ENCODE data around the gene RPS19. TPM values are rescaled to one million over a fixed set of nuclear protein-coding genes. Genes with fewer than 3 reads are reported as not detected.

The RPS19 gene
- total RNA-seq, 1 experiment from 2014 or later: 3,152 TPM

DNA sequence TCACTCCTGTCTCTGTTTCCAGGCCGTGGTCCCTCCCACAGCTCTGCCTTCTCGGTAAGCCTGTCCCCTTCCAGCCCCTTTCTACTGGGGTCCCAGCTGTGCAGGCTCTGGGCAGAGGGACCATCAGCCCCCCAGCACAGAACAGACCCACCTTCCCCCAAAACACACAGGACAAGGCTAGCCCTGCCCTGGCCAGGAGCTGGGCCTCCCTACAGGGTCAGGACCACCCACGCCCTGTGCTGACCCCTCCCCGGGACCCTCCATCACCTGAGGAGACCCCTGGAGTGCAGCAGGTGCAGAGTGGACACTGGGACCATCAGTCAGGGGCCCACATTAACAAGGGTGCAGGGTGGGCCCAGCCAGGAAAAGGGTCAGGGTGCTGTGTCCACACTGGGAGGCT is 49.8 kb upstream of the RPS19 start:
- no peaks in the 10 kb centered on the region for H3K4me1 Mint-ChIP-seq
- H3K27ac Mint-ChIP-seq: no peak overlapping the region
- ChIA-PET POLR2A (no interaction called here), CTCF (interaction anchor here (1.2 to 3.5 kb wide), 6 partner anchors 11 to 103 kb away, joined by 3 to 14 read pairs (median 6); no protein-coding TSS in a partner anchor)
- DNase-seq (ENCODE audit: low spot score) (no peak), ATAC-seq (no peak)
- H3K9me3 Mint-ChIP-seq: no peaks in the 10 kb centered on the region
- TF ChIP-seq RORB (CRISPR knock-in tag; IDR thresholded peaks at IDR 0.05): no peak
- no peak for TF ChIP-seq CREB1 (CRISPR knock-in tag; IDR thresholded peaks at IDR 0.05)
- no peak for TF ChIP-seq IRF2 (CRISPR knock-in tag; IDR thresholded peaks at IDR 0.05; ENCODE audit: borderline replicate concordance, low read depth)
- TF ChIP-seq, protein P1, sequence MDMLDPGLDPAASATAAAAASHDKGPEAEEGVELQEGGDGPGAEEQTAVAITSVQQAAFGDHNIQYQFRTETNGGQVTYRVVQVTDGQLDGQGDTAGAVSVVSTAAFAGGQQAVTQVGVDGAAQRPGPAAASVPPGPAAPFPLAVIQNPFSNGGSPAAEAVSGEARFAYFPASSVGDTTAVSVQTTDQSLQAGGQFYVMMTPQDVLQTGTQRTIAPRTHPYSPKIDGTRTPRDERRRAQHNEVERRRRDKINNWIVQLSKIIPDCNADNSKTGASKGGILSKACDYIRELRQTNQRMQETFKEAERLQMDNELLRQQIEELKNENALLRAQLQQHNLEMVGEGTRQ (CRISPR knock-in tag; IDR thresholded peaks at IDR 0.05): no peak
- TF ChIP-seq FOXJ3 (CRISPR knock-in tag; IDR thresholded peaks at IDR 0.05; ENCODE audit: borderline replicate concordance): no peak
- H3K27me3 Mint-ChIP-seq (ENCODE audit: low read depth): no peaks in the 10 kb centered on the region; the same call in 1 of the 2 replicates
- H3K4me3 Mint-ChIP-seq: no peak overlapping the region
- H3K36me3 Mint-ChIP-seq: no peaks in the 10 kb centered on the region

DNA sequence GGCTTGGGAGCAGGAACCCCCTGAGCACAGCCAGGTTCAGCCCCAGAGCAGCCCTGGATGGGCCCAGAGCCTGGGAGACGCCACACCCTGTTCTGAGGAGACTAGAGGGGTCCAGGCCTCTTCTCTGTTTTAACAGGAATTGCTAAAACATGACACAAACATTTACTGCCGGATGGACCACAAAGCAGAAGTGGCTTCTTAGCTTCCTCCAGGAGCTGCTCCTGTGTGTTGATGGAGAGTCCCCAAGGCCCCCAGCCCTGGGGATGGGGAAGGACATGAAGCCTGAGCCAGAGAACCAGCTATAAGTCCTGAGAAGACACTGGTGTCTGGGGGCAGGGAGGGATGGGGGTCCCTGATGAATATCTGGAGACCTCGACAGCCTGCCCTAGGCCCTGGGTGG is 49.0 kb upstream of the RPS19 start:
- ChIA-PET POLR2A (no interaction called here), CTCF (interaction anchor here (1.3 to 3.5 kb wide), 5 partner anchors 10 to 57 kb away, joined by 4 to 14 read pairs (median 7); no protein-coding TSS in a partner anchor)
- ATAC-seq (no peak), DNase-seq (ENCODE audit: low spot score) (no peak)
- Mint-ChIP-seq H3K4me3 (no peak overlapping the region), H3K4me1 (no peaks in the 10 kb centered on the region), H3K27ac (no peak overlapping the region), H3K27me3 (ENCODE audit: low read depth) (no peaks in the 10 kb centered on the region; the same call in 1 of the 2 replicates), H3K36me3 (no peaks in the 10 kb centered on the region), H3K9me3 (no peaks in the 10 kb centered on the region)
- TF ChIP-seq, protein P2, sequence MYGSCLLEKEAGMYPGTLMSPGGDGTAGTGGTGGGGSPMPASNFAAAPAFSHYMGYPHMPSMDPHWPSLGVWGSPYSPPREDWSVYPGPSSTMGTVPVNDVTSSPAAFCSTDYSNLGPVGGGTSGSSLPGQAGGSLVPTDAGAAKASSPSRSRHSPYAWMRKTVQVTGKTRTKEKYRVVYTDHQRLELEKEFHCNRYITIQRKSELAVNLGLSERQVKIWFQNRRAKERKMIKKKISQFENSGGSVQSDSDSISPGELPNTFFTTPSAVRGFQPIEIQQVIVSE (CRISPR knock-in tag; IDR thresholded peaks at IDR 0.05; ENCODE audit: borderline replicate concordance): no peak
- TF ChIP-seq ZNF423 (CRISPR knock-in tag; IDR thresholded peaks at IDR 0.05) (no peak), NFATC4 (CRISPR knock-in tag; IDR thresholded peaks at IDR 0.05) (no peak), CREB1 (CRISPR knock-in tag; IDR thresholded peaks at IDR 0.05) (no peak), TCF7 (CRISPR knock-in tag; IDR thresholded peaks at IDR 0.05; ENCODE audit: low read depth) (no peak), ZNF138 (CRISPR knock-in tag; conservative IDR thresholded peaks at IDR 0.05) (no peak), CREM (CRISPR knock-in tag; IDR thresholded peaks at IDR 0.05) (no peak), NR2C2 (CRISPR knock-in tag; IDR thresholded peaks at IDR 0.05) (no peak), ZNF121 (CRISPR knock-in tag; IDR thresholded peaks at IDR 0.05) (no peak), SP1 (CRISPR knock-in tag; conservative IDR thresholded peaks at IDR 0.05) (no peak), ZNF396 (CRISPR knock-in tag; IDR thresholded peaks at IDR 0.05; ENCODE audit: borderline replicate concordance) (no peak), SMAD4 (CRISPR knock-in tag; IDR thresholded peaks at IDR 0.05) (no peak), ZNF219 (CRISPR knock-in tag; IDR thresholded peaks at IDR 0.05; ENCODE audit: borderline replicate concordance) (no peak)
- TF ChIP-seq, protein P3, sequence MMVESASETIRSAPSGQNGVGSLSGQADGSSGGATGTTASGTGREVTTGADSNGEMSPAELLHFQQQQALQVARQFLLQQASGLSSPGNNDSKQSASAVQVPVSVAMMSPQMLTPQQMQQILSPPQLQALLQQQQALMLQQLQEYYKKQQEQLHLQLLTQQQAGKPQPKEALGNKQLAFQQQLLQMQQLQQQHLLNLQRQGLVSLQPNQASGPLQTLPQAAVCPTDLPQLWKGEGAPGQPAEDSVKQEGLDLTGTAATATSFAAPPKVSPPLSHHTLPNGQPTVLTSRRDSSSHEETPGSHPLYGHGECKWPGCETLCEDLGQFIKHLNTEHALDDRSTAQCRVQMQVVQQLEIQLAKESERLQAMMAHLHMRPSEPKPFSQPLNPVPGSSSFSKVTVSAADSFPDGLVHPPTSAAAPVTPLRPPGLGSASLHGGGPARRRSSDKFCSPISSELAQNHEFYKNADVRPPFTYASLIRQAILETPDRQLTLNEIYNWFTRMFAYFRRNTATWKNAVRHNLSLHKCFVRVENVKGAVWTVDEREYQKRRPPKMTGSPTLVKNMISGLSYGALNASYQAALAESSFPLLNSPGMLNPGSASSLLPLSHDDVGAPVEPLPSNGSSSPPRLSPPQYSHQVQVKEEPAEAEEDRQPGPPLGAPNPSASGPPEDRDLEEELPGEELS (CRISPR knock-in tag; IDR thresholded peaks at IDR 0.05): no peak
- TF ChIP-seq, protein P4, sequence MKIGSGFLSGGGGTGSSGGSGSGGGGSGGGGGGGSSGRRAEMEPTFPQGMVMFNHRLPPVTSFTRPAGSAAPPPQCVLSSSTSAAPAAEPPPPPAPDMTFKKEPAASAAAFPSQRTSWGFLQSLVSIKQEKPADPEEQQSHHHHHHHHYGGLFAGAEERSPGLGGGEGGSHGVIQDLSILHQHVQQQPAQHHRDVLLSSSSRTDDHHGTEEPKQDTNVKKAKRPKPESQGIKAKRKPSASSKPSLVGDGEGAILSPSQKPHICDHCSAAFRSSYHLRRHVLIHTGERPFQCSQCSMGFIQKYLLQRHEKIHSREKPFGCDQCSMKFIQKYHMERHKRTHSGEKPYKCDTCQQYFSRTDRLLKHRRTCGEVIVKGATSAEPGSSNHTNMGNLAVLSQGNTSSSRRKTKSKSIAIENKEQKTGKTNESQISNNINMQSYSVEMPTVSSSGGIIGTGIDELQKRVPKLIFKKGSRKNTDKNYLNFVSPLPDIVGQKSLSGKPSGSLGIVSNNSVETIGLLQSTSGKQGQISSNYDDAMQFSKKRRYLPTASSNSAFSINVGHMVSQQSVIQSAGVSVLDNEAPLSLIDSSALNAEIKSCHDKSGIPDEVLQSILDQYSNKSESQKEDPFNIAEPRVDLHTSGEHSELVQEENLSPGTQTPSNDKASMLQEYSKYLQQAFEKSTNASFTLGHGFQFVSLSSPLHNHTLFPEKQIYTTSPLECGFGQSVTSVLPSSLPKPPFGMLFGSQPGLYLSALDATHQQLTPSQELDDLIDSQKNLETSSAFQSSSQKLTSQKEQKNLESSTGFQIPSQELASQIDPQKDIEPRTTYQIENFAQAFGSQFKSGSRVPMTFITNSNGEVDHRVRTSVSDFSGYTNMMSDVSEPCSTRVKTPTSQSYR (CRISPR knock-in tag; IDR thresholded peaks at IDR 0.05): no peak
- TF ChIP-seq, protein P5, sequence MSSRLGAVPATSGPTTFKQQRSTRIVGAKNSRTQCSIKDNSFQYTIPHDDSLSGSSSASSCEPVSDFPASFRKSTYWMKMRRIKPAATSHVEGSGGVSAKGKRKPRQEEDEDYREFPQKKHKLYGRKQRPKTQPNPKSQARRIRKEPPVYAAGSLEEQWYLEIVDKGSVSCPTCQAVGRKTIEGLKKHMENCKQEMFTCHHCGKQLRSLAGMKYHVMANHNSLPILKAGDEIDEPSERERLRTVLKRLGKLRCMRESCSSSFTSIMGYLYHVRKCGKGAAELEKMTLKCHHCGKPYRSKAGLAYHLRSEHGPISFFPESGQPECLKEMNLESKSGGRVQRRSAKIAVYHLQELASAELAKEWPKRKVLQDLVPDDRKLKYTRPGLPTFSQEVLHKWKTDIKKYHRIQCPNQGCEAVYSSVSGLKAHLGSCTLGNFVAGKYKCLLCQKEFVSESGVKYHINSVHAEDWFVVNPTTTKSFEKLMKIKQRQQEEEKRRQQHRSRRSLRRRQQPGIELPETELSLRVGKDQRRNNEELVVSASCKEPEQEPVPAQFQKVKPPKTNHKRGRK (CRISPR knock-in tag; IDR thresholded peaks at IDR 0.05; ENCODE audit: borderline replicate concordance): no peak
- TF ChIP-seq, protein P1 (CRISPR knock-in tag; IDR thresholded peaks at IDR 0.05): no peak
- TF ChIP-seq, protein P6, sequence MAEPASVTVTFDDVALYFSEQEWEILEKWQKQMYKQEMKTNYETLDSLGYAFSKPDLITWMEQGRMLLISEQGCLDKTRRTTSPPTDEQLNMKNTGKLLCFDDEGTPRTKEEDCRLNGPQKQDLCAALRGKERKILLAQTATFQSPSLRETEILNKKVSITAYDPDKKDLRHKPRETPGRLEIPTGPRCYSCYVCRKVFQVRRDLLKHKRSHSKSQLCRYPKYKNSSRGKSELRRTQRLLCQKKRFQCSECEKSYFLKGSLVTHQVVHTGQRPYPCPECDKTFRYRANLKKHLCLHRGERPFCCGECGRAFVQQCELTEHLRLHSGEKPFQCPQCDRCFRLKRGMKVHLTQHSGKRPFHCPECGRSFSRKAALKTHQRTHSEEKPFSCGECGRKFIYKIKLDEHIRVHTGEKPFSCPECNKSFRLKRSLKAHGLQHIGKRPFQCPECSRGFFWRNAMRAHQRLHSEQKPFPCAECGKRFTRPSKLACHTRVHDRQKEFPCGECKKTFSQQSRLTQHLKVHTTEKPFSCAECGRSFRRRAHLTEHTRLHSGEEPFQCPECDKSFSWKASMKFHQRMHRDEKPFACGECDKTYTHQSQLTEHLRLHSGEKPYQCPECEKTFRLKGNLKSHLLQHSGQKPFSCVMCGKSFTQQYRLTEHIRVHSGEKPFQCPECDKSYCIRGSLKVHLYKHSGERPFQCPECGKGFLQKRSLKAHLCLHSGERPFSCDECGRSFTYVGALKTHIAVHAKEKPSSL (CRISPR knock-in tag; conservative IDR thresholded peaks at IDR 0.05): no peak
- TF ChIP-seq, protein P7, sequence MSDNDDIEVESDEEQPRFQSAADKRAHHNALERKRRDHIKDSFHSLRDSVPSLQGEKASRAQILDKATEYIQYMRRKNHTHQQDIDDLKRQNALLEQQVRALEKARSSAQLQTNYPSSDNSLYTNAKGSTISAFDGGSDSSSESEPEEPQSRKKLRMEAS (CRISPR knock-in tag; IDR thresholded peaks at IDR 0.05): no peak
